GM20431 (cell line): ENCODE measurements around the gene APOL6.

Experiments
- in situ Hi-C: fragments of 300-500 bp; cut with MseI, MboI; formaldehyde crosslinking; loops from one replicate; pipeline ENCODE4 v1.15.0; 2020; ENCODE audit warnings: low sequenced_read_pairs; ENCODE audit not compliant: unreplicated experiment

APOL6 gene

DNA sequence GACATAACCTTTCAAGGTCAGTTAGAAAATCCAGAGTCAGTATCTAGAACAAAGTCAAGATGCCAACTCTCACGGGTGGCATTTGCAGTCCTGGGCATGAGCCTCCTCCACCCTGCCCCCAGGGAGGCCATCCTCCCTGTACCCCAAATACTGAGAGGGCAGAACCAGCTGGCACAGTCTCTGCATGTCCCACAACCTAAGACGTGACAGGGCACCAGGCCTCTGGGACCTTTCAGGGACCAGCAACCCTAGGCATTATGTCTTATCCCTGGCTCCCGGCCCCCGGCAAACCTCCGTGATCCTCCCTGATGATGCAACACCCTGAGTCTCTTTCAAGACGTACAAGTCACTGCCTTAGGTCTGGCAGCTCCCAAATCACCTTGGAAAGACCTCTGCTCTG, 33.1 kb upstream of the APOL6 start:
- in situ Hi-C loops: loop anchor here (25.0 kb wide), 1 partner anchor 522 kb away; no protein-coding TSS in a partner anchor

DNA sequence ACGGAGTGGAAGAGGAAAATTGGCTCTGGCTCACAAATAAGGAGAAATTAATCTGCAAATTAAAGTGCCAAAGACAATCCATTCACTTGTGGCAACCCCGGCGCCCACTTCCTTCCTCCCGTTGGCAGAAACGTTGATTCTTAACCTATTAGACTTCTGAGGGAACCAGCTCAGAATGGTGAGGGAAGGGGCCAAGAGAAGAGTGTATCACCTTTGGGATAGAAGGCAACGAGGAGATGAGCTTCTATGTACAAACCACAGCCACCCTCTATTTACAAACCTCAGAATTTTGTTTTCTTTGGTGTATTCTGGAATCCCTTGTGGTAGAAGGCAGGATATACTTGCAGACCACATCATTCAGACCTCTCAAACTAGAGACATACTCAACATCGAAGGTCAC, 32.2 kb upstream of the APOL6 start:
- in situ Hi-C loops: loop anchor here (25.0 kb wide), 1 partner anchor 521 kb away; no protein-coding TSS in a partner anchor

DNA sequence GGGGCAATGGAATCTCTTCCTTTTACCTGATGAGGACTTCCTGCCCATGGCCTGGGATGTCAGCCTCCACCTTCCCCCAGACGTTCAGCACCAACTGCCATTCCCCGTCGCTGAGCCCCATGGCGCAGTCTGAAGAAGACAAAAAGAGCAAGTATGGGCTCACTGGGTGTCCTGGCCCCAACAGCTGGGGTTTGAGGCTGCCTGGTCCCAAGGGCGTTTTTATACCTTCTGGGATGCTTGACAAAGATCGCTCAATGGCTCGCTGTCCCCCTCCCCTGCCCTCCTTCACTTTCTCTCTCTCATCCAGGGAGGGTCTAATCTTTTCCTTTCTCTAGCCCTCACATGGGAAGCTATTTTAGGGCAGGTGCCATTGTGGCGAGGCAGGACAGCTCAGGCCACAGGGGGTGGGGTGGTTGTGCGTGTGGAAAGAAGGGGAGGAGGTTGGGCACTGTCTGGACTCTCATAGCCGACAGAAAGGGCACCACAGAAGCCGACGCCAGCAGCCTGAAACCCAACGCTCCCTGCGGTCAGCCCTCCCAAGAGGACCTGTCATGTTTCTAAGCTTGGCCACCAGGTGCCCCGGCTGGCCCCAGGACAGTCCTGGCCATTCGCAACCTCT, 31.0 kb upstream of the APOL6 start, which contains the start of gene MB:
Gene MB, minus strand, starts transcription at position 193 of the 619 bp plus-strand sequence. Its CDS starts 72 bp downstream, at position 121.
- in situ Hi-C loops: loop anchor here (25.0 kb wide), 1 partner anchor 520 kb away; no protein-coding TSS in a partner anchor

DNA sequence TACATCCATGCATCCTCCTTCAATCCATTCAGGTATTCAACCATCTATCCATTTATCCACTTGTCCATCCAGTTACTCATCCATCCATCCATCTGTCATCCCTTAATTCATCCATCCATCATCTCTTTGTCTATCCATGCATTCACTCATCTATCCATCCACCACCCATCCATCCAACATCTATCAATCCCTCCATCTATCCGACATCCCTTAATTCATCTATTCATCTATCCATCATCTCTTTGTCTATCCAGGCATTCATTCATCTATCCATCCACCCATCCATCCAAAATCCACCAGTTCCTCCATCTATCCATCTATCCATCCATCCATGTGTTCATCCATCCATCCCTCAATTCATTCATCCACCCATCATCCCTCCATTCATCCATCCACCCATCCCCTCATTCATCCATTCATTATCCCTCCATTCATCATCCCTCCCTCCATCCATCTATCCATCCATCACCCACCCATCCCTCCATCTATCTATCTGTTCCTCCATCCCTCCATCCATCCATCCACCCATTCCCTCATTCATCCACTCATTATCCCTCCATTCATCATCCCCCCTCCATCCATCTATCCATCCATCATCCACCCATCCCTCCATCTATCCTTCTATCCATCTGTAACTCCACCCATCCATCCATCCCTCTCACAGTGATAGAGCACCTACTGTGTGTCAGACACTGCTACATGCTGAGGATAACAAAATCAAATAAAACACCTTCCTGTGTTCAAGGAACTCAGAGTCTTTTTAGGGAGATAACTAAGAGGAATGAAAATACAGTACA, 29.6 kb upstream of the APOL6 start:
- in situ Hi-C loops: loop anchor here (25.0 kb wide), 1 partner anchor 519 kb away; no protein-coding TSS in a partner anchor

DNA sequence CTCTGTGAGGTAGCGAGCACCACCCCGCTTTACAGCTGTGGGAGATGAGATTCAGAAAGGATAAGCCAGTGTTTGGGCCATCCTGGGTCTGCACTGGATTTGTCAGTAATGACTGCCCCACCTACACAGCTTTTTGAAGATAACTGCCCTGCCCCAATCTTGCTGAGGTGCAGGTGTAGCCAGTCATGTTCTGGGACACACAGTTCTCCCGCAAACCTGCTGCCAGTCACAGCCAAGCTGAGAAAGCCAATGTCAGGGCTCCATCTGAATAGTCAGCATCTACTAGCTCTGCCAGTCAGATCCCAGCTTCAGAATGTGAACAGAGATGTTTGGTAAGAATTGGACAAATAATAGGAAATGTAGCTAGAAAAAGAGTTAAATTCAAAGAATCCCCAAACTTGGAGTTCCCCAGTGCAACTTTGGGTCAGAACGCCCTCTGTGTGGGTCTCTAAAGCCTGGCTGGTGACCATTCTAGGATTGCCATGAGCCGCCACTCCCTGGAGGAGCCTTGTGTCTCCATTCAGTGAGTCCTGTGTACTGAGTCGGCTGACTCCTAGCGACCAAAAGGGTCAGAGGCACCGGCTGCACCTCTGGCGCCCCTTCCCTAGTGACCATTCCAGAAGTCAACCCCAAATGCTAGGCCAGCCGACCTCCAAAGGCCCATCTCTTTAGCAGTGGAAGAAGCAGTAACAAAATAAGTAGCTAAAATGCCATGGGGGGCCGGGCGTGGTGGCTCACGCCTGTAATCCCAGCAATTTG, 28.7 kb upstream of the APOL6 start:
- in situ Hi-C loops: loop anchor here (10.0 to 25.0 kb wide), 2 partner anchors 305 to 518 kb away; no protein-coding TSS in a partner anchor

DNA sequence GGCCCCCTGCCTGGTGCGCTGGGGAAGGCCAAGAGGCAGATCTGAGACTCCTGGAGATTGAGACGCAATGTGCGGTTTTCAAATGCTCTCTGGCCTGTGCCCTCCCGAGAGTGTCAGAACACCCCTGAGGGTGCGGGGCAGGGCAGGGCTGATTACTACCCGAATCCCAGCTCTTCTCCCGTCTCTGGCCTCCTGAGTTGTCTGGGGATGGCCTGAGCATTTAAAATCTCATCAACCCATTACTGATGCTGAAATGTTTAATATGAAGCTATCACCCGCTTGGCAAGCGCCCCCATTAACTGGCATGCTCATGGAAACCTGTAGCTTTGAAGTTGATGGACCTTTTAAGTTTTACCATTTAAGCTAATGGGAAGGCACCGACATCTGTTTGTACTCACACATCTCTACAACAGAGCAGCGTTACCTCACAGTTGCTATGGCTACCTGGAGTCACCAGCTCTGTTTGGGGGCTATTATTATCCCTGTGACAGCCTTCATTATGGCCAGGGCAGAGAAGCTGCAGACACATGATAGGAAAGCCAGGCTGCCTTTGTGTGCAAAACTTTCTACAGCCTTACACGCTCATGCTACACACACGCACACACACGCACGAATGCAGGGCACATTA, 27.5 kb upstream of the APOL6 start:
- in situ Hi-C loops: loop anchor here (10.0 to 25.0 kb wide), 2 partner anchors 304 to 517 kb away; no protein-coding TSS in a partner anchor

DNA sequence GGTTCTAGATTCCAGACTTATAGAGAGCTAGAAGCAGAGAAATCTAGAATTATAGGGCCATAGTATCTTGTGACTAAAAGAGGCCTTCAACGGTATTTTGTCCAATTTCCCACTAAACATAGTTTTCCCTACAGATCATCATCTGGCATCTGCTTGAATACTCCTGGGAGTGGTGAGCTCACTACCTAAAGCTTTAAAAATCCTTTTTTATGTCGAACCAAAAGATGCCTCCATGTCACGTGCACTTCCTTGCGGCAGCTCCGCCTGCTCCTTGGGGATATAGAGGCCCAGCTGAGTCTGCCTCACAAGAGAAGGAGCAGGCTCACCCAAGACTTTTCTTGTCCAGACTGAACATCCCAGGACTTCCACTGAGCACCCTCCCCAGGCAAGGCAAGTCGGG, 26.8 kb upstream of the APOL6 start:
- in situ Hi-C loops: loop anchor here (10.0 to 25.0 kb wide), 2 partner anchors 303 to 516 kb away; no protein-coding TSS in a partner anchor

DNA sequence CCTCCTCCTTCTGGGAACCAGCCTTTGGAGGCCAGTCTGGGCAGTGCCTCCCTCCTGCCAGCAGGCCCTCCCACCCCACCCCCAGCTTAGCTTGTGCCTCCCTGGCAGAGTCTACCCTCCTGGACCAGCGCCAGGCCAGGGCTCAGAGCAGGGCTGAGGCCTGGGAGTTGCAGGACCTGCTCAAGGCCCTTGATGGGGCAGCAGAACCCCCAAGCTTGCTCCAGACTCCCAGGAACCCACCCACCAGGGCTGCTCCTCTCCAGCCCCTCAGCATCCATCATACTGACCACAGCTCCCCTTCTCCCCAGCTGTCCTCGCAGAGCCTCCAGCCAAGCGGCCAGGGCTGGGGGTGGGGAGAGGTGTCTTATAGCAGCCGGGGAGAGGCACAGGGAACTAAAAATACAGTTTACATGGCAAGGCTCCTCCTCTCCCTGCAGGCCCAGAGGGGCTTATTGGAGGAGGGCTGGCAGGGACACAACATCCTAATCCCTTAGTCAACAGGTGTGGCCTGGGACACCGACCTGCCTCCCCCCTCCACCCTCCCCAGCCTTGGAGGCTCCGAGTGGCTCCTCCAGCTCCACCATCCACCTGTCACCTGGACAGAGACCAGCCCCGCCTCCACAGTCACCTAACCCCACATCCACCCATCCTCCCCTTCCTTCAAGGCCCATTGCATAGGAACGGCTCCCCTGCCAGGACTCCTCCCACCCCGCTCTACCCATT, 25.9 kb upstream of the APOL6 start:
- in situ Hi-C loops: loop anchor here (10.0 to 25.0 kb wide), 2 partner anchors 302 to 515 kb away; no protein-coding TSS in a partner anchor

DNA sequence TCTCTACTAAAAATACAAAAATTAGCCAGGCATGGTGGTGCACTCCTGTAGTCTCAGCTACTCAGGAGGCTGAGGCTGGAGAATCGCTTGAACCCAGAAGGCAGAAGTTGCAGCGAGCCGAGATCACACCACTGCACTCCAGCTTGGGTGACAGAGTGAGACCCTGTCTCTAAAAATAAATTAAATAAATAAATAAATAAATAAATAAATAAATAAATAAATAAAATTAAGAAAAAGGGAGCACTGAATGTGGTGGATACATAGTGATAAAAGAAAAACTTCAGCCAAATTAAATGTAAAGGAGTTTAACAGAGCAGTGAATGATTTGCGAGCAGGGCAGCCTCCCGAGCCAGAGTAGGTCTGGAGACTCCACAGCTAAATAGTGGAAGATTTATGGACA, 24.4 kb upstream of the APOL6 start:
- in situ Hi-C loops: loop anchor here (10.0 to 25.0 kb wide), 2 partner anchors 301 to 513 kb away; no protein-coding TSS in a partner anchor

DNA sequence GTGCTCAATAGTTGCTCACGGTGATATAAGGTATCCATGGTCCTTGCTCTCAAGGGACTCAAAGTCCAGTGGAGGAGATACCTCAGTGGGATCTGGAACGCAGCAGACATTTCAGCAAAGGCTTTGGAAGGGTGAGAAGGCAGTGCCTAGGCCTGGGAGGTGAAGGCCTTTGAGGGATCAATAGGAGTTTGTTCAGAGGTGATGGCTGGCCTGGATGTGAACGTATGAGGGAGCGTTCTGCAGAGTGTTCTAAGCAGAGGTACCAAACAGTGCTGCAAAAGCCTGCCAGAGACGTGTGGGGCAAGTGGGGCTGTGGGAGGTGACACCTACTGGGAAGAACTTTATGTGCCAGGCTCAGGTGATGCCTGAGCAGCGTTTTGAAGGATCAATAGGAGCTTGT, 23.7 kb upstream of the APOL6 start:
- in situ Hi-C loops: loop anchor here (10.0 to 25.0 kb wide), 2 partner anchors 300 to 513 kb away; no protein-coding TSS in a partner anchor

DNA sequence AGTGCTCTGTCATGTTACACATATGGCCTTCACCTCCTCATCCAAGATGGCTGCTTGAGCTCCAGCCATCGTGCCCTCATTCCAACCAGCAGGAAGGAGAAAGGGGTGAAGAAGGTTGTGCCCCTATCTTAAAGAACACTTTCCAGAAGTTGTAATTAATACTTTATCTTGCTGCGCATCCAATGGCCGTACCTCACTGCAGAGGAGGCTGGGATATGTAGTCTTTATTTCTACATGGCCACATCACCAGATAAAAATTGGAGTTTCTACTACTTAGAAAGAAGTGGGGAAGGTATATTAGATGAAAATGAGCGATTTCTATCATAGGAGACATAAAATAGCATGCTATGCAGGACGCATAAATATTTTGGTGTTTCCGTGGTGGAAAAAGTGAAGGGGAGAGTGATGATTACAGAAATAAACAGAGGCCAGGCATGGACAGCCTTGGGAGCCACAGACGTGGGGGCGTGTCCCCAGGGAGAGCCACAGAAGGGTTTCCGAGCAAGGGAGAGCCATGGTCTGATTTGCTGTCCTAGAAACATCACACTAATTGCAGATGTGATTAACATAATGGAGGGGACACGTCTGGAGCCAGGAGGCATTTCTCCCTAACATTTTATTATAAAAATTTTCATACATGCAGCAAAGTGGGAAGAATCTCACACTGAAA, 22.3 kb upstream of the APOL6 start:
- in situ Hi-C loops: loop anchor here (10.0 kb wide), 1 partner anchor 299 kb away; no protein-coding TSS in a partner anchor

DNA sequence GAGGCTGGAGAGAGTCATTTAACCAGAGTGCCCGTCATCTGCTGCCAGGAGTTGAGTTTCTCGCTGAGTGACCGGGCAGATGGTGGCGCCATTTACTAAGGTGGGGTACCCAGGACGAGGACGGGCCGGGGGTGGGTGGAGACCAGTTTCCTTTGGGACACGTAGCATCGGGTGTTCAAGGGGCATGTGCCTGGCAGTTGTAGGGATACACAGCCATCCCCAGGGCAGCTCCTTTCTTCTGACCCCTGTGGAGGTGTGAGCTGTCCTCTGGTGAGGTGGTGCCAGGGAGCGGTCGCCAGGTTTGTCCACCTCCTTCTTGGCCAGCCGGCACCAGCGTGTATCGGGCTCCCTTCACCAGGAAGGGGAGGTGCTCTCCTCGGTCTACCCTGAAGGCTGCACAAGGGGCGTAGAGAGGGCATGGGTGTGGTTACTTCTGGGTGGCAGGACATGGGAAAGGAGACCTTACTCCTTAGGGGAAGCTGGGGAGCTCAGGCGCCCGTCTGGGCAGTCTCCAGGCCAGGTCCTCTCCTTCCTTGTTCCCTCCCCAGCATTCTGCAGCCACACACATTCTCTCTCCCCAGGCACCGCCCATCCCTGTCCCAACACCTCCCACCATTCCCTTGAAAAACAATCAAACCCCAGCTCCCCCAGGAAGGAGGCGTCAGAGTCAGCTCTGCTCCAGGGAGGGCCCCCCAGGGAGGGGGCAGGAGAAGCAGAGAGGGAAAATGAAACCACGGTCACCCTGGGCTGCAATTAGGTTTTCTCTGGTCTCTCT, 20.8 kb upstream of the APOL6 start:
- in situ Hi-C loops: loop anchor here (10.0 kb wide), 1 partner anchor 297 kb away; no protein-coding TSS in a partner anchor

DNA sequence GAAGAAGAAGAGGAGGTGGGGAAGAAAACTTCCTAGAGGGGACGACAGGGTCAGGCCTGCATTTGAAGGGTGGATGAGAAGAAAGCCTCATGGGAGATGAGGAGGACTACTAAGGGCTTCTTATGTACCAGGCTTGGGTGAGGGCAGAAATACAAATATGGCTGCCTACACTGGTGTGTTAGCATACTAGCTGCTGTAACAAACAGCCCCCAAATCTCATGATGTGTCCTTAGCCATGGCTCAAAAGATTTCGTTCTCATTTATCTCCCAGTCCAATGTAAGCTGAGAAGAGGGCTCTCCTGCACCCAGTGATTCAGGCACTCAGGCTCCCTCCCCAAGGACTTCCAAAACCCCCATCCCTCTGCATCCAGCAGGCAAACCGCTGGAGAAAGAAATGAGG, 19.5 kb upstream of the APOL6 start:
- in situ Hi-C loops: loop anchor here (10.0 kb wide), 1 partner anchor 296 kb away; no protein-coding TSS in a partner anchor

DNA sequence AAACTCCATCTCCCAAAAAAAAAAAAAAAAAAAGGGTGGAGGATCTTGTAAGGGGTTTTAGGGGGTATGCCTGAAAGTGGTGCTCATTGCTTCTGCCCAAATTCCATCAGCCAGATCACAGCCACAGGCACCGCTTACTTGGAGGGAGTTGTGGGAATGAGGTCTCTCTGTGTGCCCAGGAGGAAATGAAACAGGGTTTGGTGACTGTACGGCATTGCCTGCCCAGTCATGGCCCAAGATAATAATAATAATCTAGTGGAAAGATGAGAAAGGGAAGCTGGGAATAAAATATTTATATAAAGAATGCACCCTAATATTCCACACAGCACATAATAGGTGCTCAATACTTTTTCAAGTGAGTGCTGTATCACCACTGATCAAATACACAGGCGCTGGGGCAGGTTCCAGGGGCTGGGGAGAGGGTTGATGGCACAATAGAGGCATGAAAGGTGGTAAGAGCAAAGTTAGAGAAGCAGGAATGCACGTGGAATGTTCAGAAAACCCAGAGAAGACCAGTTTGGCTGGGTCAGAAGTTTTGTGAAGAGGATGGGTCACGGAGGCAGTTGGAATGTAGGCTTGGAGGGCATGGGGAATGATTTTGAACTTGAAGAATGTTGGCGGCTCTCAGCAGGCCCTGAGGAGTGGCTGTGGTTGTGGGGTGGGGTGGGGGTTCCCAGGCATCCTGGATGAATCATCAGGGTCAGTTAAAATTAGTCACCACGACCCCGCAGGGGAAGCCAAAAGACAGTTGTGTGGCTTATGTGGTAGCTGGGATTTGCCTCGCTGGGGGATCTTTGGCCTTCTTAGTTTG, 18.6 kb upstream of the APOL6 start:
- in situ Hi-C loops: loop anchor here (10.0 kb wide), 1 partner anchor 295 kb away; no protein-coding TSS in a partner anchor

DNA sequence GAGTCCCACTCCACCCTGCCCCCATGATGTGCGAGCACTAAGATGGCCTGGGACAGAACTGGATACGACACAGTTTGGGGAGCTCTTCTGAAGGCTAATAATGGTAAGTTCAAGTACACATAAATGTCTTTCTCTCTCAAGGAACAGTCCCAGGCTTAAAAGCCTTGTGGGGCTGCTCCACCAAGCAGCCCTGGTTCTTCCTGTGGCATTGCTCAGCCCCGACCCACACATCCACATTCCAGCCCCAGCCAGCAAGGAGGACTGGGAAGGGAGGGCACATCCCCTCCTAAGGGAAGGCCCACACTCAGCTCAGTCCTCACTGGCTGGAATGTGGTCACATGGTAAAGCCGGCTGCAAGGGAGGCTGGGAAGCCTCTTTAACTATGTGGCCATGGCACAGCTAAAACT, 17.9 kb upstream of the APOL6 start:
- in situ Hi-C loops: no loop called here

DNA sequence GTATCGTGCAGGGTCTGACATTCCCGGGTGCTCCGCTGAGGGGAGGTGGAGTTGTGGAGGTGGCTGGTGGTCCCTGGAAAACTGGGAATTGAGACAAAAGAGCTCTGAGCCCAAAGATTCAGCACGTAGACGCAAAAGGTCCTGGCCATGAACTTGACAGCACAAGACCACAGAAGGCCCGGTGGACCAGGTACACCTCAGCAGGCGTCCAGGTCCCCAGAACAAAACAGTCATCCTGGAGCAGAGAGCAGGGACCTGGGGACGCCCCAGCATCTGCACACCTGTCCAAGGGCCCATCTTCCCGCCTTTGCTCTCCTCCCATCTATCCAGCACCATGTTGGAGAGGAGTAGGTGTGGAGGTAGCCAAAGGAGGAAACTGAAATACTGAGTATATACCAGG, 17.4 kb upstream of the APOL6 start:
- in situ Hi-C loops: no loop called here

DNA sequence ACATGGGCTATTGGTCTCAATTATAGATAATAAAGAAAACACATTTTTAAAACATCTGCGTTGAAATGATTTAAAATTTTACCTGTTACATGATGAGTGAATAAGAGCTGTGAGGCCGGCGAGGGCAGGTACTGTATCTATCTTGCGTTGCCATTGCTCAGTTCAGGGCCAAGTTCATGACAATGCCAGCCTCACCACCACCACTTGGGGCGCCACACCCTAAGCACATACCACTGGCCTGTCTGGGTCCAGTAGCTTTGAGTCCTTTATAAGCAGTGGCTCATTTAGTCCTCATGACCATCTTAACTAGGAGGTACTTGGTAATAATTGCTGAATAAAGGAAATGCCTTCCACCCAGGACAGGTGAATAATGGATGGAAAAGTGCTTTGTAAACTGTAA, 16.6 kb upstream of the APOL6 start:
- in situ Hi-C loops: no loop called here
